GM12878 (cell line): ENCODE results near the gene DNAH11. TPM values are rescaled to one million over a fixed set of nuclear protein-coding genes. Genes with fewer than 3 reads are reported as not detected.

Experiments used
- EED ChIP-seq: sonication (generic); IDR thresholded peaks from 2 replicates; pipeline ENCODE4 v1.6.1; 2016; ENCODE audit warnings: antibody characterized with exemption, low read depth
- GATAD2B ChIP-seq: fragments of 450-650 bp; conservative IDR thresholded peaks from 2 replicates; pipeline ENCODE4 v1.6.1; 2017; ENCODE audit warnings: low read depth, mild to moderate bottlenecking, moderate library complexity
- RAD51 ChIP-seq: fragments of 450-650 bp; IDR thresholded peaks from 2 replicates; pipeline ENCODE4 v1.6.1; 2016; ENCODE audit warnings: moderate library complexity, mild to moderate bottlenecking, inconsistent platforms
- STAT1 ChIP-seq: fragments of 450-650 bp; conservative IDR thresholded peaks from 2 replicates; pipeline ENCODE4 v1.6.1; 2014; ENCODE audit warnings: antibody characterized with exemption, mild to moderate bottlenecking
- STAT3 ChIP-seq: IDR thresholded peaks from 2 replicates; pipeline ENCODE4 v1.6.1; 2011; ENCODE audit warnings: low read depth, low read length, improper control_type of control experiment
- ZBED1 ChIP-seq: IDR thresholded peaks from 2 replicates; pipeline ENCODE4 v1.6.1; 2016; ENCODE audit warnings: borderline replicate concordance
- polyA plus RNA-seq, 11 experiments: library from polyadenylated mRNA; depleted of rRNA in 4 of 11; unstranded in 6 of 11; stranded (reverse) in 5 of 11; fragments of >200 nt; fragmentation: Nextera tagmentation in 4 of 11; fragmentation: Illumina TruSeq in 1 of 11; extraction: Ambion mirVana in 4 of 11; extraction: Trizol in 1 of 11; gene quantifications; 1 replicate in 1 of 11; 2 replicates in 10 of 11; pipeline versions ENCODE4 v1.2.1 to v1.2.3, GENCODE V29; 2011 to 2016; ENCODE audit warnings: inconsistent platforms in 2 of 11, missing spikeins in 2 of 11, low read depth in 1 of 11
- total RNA-seq, 4 experiments: library from RNA; depleted of rRNA in 3 of 4; stranded (reverse); fragments of >200 nt in 3 of 4; fragmentation: Illumina TruSeq in 1 of 4; extraction: Trizol in 1 of 4; gene quantifications; 2 replicates each; pipeline versions ENCODE4 v1.2.1 to v1.2.3, GENCODE V29; 2013 to 2021
- TF ChIP-seq, protein P1 (sequence below): fragments of 150-350 bp; IDR thresholded peaks from 2 replicates; pipeline ENCODE4 v1.6.1; 2016; ENCODE audit warnings: low read depth, low read length
- TF ChIP-seq, protein P2 (sequence below): IDR thresholded peaks from 2 replicates; pipeline ENCODE4 v1.6.1; 2011; ENCODE audit warnings: mild to moderate bottlenecking, low read depth, low read length, moderate library complexity; ENCODE audit not compliant: insufficient replicate concordance
- TF ChIP-seq, protein P3 (sequence below): IDR thresholded peaks from 2 replicates; pipeline ENCODE4 v1.6.1; 2012; ENCODE audit warnings: low read depth, low read length, improper control_type of control experiment

Gene DNAH11
- total and polyA plus RNA-seq, 10 of the 15 experiments (the other 5 are each of a cell fraction or from before 2014, with no cell fraction given) = 0.03 to 0.56 (median 0.10) TPM

DNA sequence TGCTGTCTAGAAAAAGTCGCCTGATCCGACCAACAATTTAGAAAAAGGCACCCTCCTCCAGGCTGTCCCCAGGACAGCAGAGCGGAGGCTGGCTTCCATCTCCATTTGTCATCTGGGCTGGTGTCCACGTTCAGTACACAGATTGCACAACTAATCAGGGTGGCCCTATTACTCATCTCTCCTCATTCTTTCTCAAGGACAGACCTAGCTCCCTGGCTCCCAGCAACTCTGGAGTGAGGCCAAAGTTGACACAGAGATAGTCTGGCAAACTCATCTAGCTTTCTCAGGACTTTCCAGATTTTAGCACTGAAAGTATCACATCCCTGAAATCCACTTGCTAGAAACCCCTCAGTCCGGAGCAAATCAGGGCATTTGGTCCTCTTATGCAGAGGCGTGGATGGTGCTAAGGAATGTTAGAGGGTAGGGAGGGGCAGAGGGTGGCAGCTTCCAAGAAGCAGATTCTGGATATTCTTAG, 75.1 kb downstream of the DNAH11 start (continued):
- TF ChIP-seq EED = no peak
- TF ChIP-seq STAT3 = no peak
- TF ChIP-seq, protein P1, sequence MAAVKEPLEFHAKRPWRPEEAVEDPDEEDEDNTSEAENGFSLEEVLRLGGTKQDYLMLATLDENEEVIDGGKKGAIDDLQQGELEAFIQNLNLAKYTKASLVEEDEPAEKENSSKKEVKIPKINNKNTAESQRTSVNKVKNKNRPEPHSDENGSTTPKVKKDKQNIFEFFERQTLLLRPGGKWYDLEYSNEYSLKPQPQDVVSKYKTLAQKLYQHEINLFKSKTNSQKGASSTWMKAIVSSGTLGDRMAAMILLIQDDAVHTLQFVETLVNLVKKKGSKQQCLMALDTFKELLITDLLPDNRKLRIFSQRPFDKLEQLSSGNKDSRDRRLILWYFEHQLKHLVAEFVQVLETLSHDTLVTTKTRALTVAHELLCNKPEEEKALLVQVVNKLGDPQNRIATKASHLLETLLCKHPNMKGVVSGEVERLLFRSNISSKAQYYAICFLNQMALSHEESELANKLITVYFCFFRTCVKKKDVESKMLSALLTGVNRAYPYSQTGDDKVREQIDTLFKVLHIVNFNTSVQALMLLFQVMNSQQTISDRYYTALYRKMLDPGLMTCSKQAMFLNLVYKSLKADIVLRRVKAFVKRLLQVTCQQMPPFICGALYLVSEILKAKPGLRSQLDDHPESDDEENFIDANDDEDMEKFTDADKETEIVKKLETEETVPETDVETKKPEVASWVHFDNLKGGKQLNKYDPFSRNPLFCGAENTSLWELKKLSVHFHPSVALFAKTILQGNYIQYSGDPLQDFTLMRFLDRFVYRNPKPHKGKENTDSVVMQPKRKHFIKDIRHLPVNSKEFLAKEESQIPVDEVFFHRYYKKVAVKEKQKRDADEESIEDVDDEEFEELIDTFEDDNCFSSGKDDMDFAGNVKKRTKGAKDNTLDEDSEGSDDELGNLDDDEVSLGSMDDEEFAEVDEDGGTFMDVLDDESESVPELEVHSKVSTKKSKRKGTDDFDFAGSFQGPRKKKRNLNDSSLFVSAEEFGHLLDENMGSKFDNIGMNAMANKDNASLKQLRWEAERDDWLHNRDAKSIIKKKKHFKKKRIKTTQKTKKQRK = no peak
- TF ChIP-seq, protein P2, sequence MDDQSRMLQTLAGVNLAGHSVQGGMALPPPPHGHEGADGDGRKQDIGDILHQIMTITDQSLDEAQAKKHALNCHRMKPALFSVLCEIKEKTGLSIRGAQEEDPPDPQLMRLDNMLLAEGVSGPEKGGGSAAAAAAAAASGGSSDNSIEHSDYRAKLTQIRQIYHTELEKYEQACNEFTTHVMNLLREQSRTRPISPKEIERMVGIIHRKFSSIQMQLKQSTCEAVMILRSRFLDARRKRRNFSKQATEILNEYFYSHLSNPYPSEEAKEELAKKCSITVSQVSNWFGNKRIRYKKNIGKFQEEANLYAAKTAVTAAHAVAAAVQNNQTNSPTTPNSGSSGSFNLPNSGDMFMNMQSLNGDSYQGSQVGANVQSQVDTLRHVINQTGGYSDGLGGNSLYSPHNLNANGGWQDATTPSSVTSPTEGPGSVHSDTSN = no peak
- no peak for TF ChIP-seq ZBED1
- no peak for TF ChIP-seq RAD51
- TF ChIP-seq STAT1 = no peak
- TF ChIP-seq, protein P3, sequence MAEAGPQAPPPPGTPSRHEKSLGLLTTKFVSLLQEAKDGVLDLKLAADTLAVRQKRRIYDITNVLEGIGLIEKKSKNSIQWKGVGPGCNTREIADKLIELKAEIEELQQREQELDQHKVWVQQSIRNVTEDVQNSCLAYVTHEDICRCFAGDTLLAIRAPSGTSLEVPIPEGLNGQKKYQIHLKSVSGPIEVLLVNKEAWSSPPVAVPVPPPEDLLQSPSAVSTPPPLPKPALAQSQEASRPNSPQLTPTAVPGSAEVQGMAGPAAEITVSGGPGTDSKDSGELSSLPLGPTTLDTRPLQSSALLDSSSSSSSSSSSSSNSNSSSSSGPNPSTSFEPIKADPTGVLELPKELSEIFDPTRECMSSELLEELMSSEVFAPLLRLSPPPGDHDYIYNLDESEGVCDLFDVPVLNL = no peak
- TF ChIP-seq GATAD2B = no peak
